GM03348 (cell line): ENCODE data around the gene NINJ2.
"Not testable (repeated sequence)": the region's sequence is repeated elsewhere in the genome, so short reads cannot be mapped to it uniquely, and the experiment has no call there.

ENCODE experiments used
- DNase-seq: peaks from one replicate; pipeline ENCODE4 v3.0.0; 2012; ENCODE audit warnings: low spot score

The NINJ2 gene

GRCh38 chr12:641321-641720 lies 21.9 kb downstream of the NINJ2 start:
- not testable (repeated sequence) for DNase-seq

GRCh38 chr12:640773-641172 lies 22.5 kb downstream of the NINJ2 start:
- DNase-seq: no peak

GRCh38 chr12:639988-640387 lies 23.3 kb downstream of the NINJ2 start:
- DNase-seq: no peak

- DNase-seq: no peak
Measured at GRCh38 chr12:639566-639965, 23.7 kb downstream of the NINJ2 start.

- no peak for DNase-seq
Measured at GRCh38 chr12:638953-639557, 24.2 kb downstream of the NINJ2 start.

GRCh38 chr12:636632-637031 lies 26.6 kb downstream of the NINJ2 start:
- DNase-seq: no peak

- DNase-seq: no peak
Measured at GRCh38 chr12:633731-634130, 29.5 kb downstream of the NINJ2 start.

GRCh38 chr12:632102-632696 lies 31.0 kb downstream of the NINJ2 start:
- peak; percentile 85 for DNase-seq

GRCh38 chr12:630656-631632 lies 32.3 kb downstream of the NINJ2 start:
- no peak for DNase-seq

- DNase-seq: not testable (repeated sequence)
Measured at GRCh38 chr12:628742-629078, 34.5 kb downstream of the NINJ2 start.

- no peak for DNase-seq
Measured at GRCh38 chr12:627863-628741, 35.1 kb downstream of the NINJ2 start.

- no peak for DNase-seq
Measured at GRCh38 chr12:627285-627684, 36.0 kb downstream of the NINJ2 start.

- no peak for DNase-seq
Measured at GRCh38 chr12:625998-626397, 37.2 kb downstream of the NINJ2 start.

GRCh38 chr12:623865-624372 lies 39.3 kb downstream of the NINJ2 start:
- no peak for DNase-seq

- DNase-seq: no peak
Measured at GRCh38 chr12:623172-623864, 39.9 kb downstream of the NINJ2 start.

GRCh38 chr12:622416-622815 lies 40.8 kb downstream of the NINJ2 start:
- DNase-seq: no peak

- no peak for DNase-seq
Measured at GRCh38 chr12:619346-619745, 43.9 kb downstream of the NINJ2 start.

GRCh38 chr12:618605-619004 lies 44.6 kb downstream of the NINJ2 start:
- no peak for DNase-seq

GRCh38 chr12:617304-617915 lies 45.8 kb downstream of the NINJ2 start:
- DNase-seq: no peak

GRCh38 chr12:615620-616019 lies 47.6 kb downstream of the NINJ2 start:
- no peak for DNase-seq
